ENCODE data around the gene SAYSD1.

The SAYSD1 gene

GRCh38 chr6:39090036-39090435, 24.9 kb downstream of the SAYSD1 start:
- H3K4me3 ChIP-seq (replicated peaks; ENCODE audit: low read depth, low read length), result no peak overlapping the region
- TF ChIP-seq, protein P1, sequence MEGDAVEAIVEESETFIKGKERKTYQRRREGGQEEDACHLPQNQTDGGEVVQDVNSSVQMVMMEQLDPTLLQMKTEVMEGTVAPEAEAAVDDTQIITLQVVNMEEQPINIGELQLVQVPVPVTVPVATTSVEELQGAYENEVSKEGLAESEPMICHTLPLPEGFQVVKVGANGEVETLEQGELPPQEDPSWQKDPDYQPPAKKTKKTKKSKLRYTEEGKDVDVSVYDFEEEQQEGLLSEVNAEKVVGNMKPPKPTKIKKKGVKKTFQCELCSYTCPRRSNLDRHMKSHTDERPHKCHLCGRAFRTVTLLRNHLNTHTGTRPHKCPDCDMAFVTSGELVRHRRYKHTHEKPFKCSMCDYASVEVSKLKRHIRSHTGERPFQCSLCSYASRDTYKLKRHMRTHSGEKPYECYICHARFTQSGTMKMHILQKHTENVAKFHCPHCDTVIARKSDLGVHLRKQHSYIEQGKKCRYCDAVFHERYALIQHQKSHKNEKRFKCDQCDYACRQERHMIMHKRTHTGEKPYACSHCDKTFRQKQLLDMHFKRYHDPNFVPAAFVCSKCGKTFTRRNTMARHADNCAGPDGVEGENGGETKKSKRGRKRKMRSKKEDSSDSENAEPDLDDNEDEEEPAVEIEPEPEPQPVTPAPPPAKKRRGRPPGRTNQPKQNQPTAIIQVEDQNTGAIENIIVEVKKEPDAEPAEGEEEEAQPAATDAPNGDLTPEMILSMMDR (IDR thresholded peaks at IDR 0.05; ENCODE audit: low read depth, low read length, missing control alignments), result no peak
- no peak for DNase-seq (ENCODE audit: extremely low read depth, low read depth)

GRCh38 chr6:39088331-39088730, 26.7 kb downstream of the SAYSD1 start:
- TF ChIP-seq, protein P1 (IDR thresholded peaks at IDR 0.05; ENCODE audit: low read depth, low read length, missing control alignments), result peak; percentile 17
- no peak overlapping the region for H3K4me3 ChIP-seq (replicated peaks; ENCODE audit: low read depth, low read length)
- no peak for DNase-seq (ENCODE audit: extremely low read depth, low read depth)

- no peak overlapping the region for H3K4me3 ChIP-seq (replicated peaks; ENCODE audit: low read depth, low read length)
- TF ChIP-seq, protein P1 (IDR thresholded peaks at IDR 0.05; ENCODE audit: low read depth, low read length, missing control alignments), result no peak
- DNase-seq (ENCODE audit: extremely low read depth, low read depth), result no peak
Observed at GRCh38 chr6:39087197-39087596, 27.8 kb downstream of the SAYSD1 start.

DNA sequence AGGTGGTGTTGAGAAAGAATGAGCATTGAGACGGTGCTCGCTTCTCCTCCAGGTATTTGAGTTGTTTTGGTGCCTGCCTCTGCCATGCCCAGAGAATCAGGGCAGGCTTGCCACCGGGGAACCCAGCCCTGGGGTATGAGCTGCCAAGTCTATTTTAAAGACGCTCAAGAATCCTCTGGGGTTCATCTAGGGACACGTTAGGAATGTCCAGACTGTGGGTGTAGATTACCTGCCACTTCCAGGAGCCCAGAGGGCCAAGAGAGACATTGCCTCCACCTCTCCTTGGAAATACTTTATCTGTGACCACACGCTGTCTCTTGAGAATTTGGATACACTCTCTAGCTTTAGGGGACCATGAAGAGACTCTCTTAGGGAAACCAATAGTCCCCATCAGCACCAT, 28.3 kb downstream of the SAYSD1 start:
- no peak overlapping the region for H3K4me3 ChIP-seq (replicated peaks; ENCODE audit: low read depth, low read length)
- TF ChIP-seq, protein P1 (IDR thresholded peaks at IDR 0.05; ENCODE audit: low read depth, low read length, missing control alignments), result no peak

DNA sequence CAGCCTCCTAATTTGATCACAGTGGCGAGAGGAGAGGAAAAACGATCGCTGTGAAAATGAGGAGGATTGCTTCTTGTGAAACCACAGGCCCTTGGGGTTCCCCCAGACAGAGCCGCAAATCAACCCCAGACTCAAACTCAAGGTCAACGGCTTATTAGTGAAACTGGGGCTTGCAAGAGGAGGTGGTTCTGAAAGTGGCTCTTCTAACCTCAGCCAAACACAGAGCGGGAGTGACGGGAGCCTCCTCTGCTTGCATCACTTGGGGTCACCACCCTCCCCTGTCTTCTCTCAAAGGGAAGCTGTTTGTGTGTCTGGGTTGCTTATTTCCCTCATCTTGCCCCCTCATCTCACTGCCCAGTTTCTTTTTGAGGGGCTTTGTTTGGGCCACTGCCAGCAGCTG, 28.7 kb downstream of the SAYSD1 start:
- DNase-seq (ENCODE audit: extremely low read depth, low read depth), result no peak
- TF ChIP-seq, protein P1 (IDR thresholded peaks at IDR 0.05; ENCODE audit: low read depth, low read length, missing control alignments), result no peak
- no peak overlapping the region for H3K4me3 ChIP-seq (replicated peaks; ENCODE audit: low read depth, low read length)

More for the DNA sequence above, 28.3 kb downstream of the SAYSD1 start:
- DNase-seq (ENCODE audit: extremely low read depth, low read depth), result no peak

DNA sequence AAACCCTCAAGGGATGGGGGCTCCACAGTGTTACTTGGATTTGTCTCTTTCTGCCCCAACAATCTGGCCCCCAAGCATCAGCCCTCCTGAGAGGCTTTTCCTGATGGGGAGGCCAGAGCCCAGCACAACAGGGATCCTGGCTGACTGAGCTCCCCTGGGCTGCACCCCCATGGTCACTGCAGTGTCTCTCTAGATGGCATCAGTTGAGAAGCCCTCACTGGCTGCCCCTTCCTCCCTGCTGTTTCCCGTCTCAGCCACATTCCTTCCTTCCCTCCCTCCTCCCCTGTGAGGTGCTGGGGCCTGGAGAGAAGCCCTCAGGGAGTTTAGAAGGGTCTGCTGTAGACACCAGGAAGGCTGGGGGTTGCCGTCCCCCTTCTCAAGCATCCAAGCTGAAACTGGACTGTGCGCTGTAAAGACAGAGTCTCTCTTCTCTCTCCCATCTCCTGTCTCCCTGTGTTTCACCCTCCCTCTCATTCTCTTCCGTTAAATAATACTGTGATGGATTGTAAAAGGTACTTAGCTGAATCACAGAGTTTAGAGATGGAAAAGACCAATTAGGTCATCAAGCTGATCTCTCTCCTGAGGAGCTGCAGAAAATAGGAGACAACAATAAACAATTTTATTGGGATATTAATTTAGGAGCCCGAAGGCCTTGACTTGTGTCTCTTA, 29.7 kb downstream of the SAYSD1 start:
- no peak overlapping the region for H3K4me3 ChIP-seq (replicated peaks; ENCODE audit: low read depth, low read length)
- DNase-seq (ENCODE audit: extremely low read depth, low read depth), result no peak
- TF ChIP-seq, protein P1 (IDR thresholded peaks at IDR 0.05; ENCODE audit: low read depth, low read length, missing control alignments), result no peak

DNA sequence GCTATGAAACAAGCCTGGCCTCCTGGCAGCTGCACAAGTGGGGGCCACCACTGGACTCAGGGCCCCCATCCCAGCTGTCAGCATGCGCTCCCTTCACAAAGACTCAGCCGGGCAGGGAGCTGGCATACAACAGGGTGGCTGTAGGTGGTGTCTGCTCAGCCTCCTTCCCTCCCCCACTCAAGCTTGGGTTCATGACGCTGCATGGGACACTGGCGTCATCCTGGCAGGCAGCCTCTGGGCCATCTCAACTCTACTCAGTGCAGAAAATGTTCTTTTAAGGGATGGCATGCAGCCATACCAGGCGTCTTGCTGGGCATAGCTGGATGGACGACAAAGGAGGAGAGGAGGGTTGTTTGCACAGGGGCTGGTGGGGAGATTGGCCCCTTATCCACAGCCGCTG, 30.5 kb downstream of the SAYSD1 start:
- TF ChIP-seq, protein P1 (IDR thresholded peaks at IDR 0.05; ENCODE audit: low read depth, low read length, missing control alignments), result no peak
- DNase-seq (ENCODE audit: extremely low read depth, low read depth), result no peak
- H3K4me3 ChIP-seq (replicated peaks; ENCODE audit: low read depth, low read length), result no peak overlapping the region

All from HFF-Myc (cell line).